ENCODE data around the gene SAMMSON.

- TF ChIP-seq EP300 (IDR thresholded peaks at IDR 0.05; ENCODE audit: low read depth) (no peak), POLR2A (IDR thresholded peaks at IDR 0.05) (no peak), CTCF (IDR thresholded peaks at IDR 0.05) (no peak)
Measured at GRCh38 chr3:69967156-69967555, 32.4 kb upstream of the SAMMSON start.
